HG03439 (cell line): ENCODE data around the gene TUBA3E.
"Not testable (repeated sequence)": the region's sequence is repeated elsewhere in the genome, so short reads cannot be mapped to it uniquely, and the experiment has no call there.

Source experiments
- ATAC-seq: cut with Tn5 transposase; IDR thresholded peaks from one replicate; pipeline ENCODE4 v1.9.1; 2021; ENCODE audit warnings: mild to moderate bottlenecking, moderate library complexity; ENCODE audit not compliant: unreplicated experiment

The TUBA3E gene

GRCh38 chr2:130192451-130192850 is 5.8 kb downstream of the TUBA3E start:
- ATAC-seq: not testable (repeated sequence)

- ATAC-seq: not testable (repeated sequence)
These were observed 6.9 kb downstream of the TUBA3E start for GRCh38 chr2:130191319-130191718.

GRCh38 chr2:130190237-130190636 is 8.0 kb downstream of the TUBA3E start:
- ATAC-seq: no peak

- not testable (repeated sequence) for ATAC-seq
These were observed 9.3 kb downstream of the TUBA3E start for GRCh38 chr2:130188958-130189357.

DNA sequence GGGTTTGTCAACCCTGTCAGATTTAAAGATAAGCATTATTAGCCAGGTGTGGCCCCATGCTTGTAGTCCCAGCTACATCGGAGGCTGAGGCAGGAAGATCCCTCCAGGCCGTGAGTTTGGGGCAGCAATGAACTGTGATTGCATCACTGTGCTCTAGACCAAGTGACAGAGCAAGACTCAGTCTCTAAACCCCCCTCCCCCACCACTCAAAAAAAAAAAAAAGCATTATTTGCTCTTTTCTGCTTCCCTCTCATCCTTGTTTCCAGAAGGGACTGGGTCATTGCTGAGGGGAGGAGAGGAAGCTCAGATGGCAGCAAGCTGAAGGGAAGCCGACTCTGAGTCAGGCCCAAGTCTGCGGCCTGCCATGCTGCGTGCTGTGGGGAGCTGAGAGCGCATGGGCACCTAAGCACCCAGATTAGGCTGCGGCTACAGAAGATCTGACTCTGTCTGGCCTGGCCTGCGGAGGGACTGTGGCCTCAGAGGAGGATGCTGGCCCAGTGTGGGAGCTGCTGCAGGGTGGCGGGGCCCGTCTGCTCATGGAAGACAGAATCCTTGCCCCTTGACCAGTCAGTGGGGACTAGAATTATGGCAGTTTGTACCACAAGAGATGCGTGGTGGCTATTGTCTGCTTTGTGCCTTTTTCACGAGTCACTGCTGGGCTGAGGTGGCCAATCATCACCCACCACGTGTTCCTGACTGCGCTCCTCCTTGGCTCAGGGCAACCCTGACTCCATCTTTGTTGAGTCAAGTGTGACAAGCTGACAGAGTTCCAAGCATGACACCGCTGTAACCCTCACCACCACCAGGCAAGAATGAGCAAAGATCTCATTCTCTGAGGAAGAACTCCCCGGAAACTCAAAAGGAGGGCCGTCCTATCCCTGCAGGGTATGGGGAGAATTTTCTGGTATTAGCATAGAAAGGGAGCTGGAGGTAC is 10.1 kb downstream of the TUBA3E start:
- not testable (repeated sequence) for ATAC-seq

DNA sequence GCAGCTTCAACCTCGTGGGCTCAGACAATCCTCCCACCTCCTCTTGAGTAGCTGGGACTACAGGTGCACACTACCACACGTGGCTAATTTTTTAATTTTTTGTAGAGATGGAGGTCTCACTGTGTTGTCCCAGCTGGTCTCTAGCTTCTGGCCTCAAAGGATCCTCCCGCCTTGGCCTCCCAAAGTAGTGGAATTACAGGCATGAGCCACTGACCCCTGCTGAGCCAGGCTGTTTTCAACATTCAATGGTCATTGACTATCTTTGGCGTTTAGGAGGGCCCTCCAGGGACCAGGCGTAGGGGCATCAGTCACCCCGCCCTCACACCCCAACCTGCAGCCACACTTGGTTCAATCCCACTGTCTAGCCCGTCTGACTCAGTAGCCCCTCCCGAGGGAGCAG is 11.0 kb downstream of the TUBA3E start:
- ATAC-seq: no peak

DNA sequence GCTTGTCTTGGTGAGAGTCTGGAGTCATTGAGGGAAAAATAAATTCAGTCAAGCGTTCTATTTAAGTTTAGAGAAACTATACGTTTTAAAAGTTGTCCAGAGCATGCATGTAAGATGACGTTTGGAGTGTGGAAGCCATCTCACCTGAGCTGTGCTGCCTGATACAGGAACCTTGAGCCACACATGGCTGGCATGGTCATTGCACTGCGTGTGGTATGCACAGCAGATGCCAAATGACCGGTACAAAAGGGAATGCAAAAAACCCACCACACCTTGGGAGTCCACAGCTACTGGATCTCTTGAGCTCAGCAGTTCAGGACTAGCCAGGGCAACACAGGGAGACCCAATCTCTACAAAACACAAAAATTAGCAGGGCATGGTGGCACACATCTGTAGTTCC is 11.8 kb downstream of the TUBA3E start:
- no peak for ATAC-seq

- no peak for ATAC-seq
These were observed 12.3 kb downstream of the TUBA3E start for GRCh38 chr2:130185896-130186295.

DNA sequence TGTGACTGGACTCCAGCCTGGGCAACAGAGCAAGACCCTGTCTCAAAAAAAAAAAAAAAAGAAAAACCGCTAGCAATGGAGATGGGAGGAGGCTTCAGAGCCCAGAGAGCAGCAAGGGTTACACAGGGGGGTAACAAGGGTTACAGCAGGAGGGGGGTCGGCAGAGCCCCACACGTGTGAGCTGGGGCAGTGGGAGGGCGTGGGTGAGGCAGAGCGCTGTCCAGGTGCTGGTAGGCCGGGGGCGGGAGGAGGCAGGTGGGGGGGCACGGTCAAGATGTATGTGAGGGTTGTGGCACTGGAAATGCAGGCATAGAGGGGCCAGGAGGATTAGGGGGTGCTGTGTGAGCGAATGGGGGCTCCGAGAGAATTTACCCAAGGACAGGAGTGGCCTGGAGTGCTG is 12.8 kb downstream of the TUBA3E start:
- ATAC-seq: no peak

DNA sequence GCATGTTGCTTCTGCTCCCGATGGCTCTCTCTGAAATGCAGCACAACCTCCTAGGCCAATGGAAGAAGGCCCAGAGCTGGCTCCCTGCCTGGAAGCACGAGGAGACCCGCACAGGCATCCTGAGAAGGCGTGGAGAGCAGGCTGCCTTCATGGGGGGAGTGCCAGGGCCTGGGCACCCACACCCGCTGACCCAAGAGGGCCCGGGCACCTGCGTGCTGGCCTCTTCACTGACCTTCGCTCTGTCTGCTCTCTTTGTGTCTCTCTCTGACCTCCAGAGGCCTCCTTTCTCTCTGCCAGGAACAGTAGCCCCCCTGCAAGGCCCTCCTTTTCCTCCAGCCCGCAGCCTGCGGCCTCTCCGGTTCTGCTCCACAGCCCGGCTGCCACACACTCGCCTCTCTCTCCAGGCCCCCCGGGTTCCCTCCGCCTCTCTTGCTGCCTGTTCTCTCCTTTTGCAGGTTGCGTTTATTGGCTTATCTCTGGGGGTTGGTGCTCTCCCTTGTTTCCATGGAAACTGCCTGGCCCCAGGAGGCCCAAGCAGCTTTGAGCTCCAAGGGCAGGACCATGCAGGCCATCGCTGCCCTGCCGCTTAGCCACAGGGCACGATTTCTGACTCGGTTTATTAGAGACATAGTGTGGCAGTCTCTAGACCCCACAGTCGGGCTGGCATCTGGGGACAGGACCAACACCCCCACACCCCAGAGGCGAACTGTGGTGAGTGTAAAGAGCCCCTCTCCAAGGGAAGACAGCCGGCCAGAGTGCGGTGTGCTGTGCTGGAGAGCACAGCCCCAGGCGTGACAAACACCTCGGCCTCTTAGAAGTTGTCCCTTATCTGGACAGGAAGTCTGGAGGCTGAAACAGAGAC is 14.5 kb downstream of the TUBA3E start:
- no peak for ATAC-seq

GRCh38 chr2:130182826-130183511 is 15.3 kb downstream of the TUBA3E start:
- not testable (repeated sequence) for ATAC-seq

- ATAC-seq: peak; percentile 77
These were observed 16.2 kb downstream of the TUBA3E start, which contains the start of gene MZT2B for GRCh38 chr2:130181880-130182682. Gene MZT2B (plus strand): TSS chr2:130182262. CDS start chr2:130182283, 21 bp downstream.

DNA sequence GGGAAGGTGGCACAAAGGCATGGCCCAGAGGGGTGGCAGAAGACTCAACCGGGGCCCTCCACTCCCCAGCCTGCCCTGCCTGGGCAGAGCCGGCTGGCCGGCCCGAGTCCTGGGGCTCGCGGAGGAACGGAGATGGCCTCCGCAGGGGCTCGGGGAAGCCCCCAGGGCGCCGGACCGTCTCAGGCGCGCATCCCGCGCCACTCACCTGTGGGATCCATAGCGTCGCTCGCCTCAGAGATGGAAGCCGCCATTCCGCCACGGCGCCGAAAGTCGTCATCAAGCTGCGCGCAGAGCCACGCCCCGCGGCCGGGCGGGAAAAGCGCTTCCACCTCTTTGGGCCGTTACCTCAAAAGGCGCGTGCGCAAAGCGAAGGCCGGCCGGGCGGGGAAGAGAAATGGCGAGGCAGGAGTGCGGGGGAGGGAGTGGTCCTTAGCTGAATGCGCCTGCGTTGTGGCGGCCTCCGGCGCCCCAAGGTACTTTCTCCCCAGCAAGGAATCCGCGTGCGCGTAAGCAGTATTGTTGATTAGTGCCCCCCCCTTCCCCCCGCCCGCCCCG is 16.8 kb downstream of the TUBA3E start, which contains the start of gene SMPD4:
Gene SMPD4 (minus strand): TSS at position 278 of the 555 bp plus-strand sequence. CDS start 5,010 bp downstream, outside the sequence.
- peak; percentile 65 for ATAC-seq

GRCh38 chr2:130180404-130181324 is 17.6 kb downstream of the TUBA3E start:
- ATAC-seq: not testable (repeated sequence)

DNA sequence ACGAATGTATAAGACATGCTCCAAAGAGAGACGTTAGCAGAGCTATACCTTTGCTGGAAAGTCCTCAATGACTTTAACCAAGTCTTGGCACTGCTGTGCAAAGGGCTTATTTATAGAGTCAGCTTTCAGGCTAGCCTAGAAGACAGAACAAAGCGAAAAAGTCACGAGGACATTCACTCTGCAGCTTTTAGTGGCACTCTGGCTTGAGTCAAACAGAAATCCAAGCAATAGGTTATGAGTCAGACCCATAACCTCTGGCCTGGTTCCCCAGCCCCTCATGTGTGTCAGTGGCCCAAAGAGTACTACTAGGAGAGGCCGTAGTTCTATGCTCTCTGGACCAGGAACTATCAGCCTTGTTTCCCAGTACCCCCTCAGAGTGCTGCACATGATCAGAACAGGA is 23.4 kb downstream of the TUBA3E start:
- ATAC-seq: peak; percentile 70

GRCh38 chr2:130169896-130170295 is 28.3 kb downstream of the TUBA3E start:
- no peak for ATAC-seq

DNA sequence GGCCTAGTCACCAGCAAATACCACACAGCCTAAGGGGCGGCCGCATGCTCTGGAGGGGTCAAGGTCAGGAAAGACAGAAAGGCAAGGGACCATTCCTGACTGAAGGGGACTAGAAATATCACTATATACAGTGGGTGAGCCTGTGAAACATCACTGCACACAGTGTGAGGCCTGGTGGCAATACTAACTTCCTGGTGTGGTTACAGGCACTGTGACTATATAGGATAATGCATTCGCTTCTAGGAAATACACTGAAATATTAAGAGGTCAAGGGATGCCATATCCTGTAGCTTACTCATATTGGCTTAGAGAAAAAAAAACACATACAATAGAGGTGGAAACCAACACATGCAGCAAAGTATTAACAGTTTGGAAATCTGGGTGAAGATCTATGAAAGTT is 29.1 kb downstream of the TUBA3E start:
- not testable (repeated sequence) for ATAC-seq

GRCh38 chr2:130166611-130167010 is 31.6 kb downstream of the TUBA3E start:
- not testable (repeated sequence) for ATAC-seq
